CD4-positive, alpha-beta memory T cell (primary cell): ENCODE data around the gene CYB5B. TPM values are rescaled to one million over a fixed set of nuclear protein-coding genes. Genes with fewer than 3 reads are reported as not detected.

Experiments
- CTCF ChIA-PET: fragments of 350-600 bp; sonication (Branson Sonifier 250); formaldehyde crosslinking; loops from one replicate; lab custom pipeline; 2021; ENCODE audit warnings: inconsistent platforms; ENCODE audit not compliant: partially characterized antibody; lab: Charles Lee
- POLR2A ChIA-PET: fragments of 350-600 bp; sonication (Branson Sonifier 250); formaldehyde crosslinking; loops from one replicate; lab custom pipeline; 2021; ENCODE audit not compliant: partially characterized antibody; lab: Charles Lee
- DNase-seq, 5 donors: peaks; one replicate each; pipeline versions ENCODE4 v3.0.0 to v3.0.0-alpha.2; 2020 to 2022; ENCODE audit warnings: mixed read lengths in 1 of 5
- H3K27ac ChIP-seq: one replicate; pipeline ENCODE4 v1.7.0; 2013; ENCODE audit warnings: low read depth, low read length
- H3K27me3 ChIP-seq: 2 replicates; pipeline ENCODE4 v1.7.0; 2013; ENCODE audit warnings: mild to moderate bottlenecking, low read length, moderate library complexity; ENCODE audit not compliant: insufficient read depth
- H3K36me3 ChIP-seq: 2 replicates; pipeline ENCODE4 v1.7.0; 2013; ENCODE audit warnings: mild to moderate bottlenecking, low read length, moderate library complexity; ENCODE audit not compliant: insufficient read depth
- H3K4me1 ChIP-seq: 2 replicates; pipeline ENCODE4 v1.7.0; 2013; ENCODE audit warnings: mild to moderate bottlenecking, low read length, moderate library complexity; ENCODE audit not compliant: insufficient read depth
- H3K4me3 ChIP-seq, 2 donors: one replicate each; pipeline ENCODE4 v1.7.0; 2013; ENCODE audit warnings: low read length in 2 of 2, mild to moderate bottlenecking in 1 of 2
- H3K9me3 ChIP-seq, 2 donors: one replicate each; pipeline ENCODE4 v1.7.0; 2013; ENCODE audit warnings: low read length in 2 of 2, control low read depth in 1 of 2; ENCODE audit not compliant: control insufficient read depth in 1 of 2
- H3K27ac Mint-ChIP-seq, 7 donors: one replicate each; pipeline ENCODE4 v1.8.0; 2020 to 2021; ENCODE audit warnings: mixed read lengths in 7 of 7, mild to moderate bottlenecking in 6 of 7, inconsistent platforms in 3 of 7, moderate library complexity in 3 of 7
- H3K27me3 Mint-ChIP-seq, 2 donors: one replicate each; pipeline ENCODE4 v1.8.0; 2020 to 2021; ENCODE audit warnings: mixed read lengths in 2 of 2
- H3K36me3 Mint-ChIP-seq, 2 donors: one replicate each; pipeline ENCODE4 v1.8.0; 2020 to 2021; ENCODE audit warnings: mixed read lengths in 2 of 2, inconsistent platforms in 1 of 2, mild to moderate bottlenecking in 1 of 2
- H3K4me1 Mint-ChIP-seq, 4 donors: one replicate each; pipeline ENCODE4 v1.8.0; 2020 to 2021; ENCODE audit warnings: mixed read lengths in 4 of 4, mild to moderate bottlenecking in 1 of 4
- H3K4me3 Mint-ChIP-seq, 8 donors: one replicate each; pipeline ENCODE4 v1.8.0; 2020 to 2021; ENCODE audit warnings: mixed read lengths in 8 of 8, mild to moderate bottlenecking in 7 of 8, moderate library complexity in 6 of 8, inconsistent platforms in 3 of 8
- H3K9me3 Mint-ChIP-seq, 8 donors: one replicate each; pipeline ENCODE4 v1.8.0; 2020 to 2021; ENCODE audit warnings: mixed read lengths in 8 of 8, mild to moderate bottlenecking in 5 of 8, inconsistent platforms in 3 of 8, moderate library complexity in 1 of 8
- intact Hi-C: fragments of 100-400 bp; cut with micrococcal nuclease; formaldehyde crosslinking; loops from one replicate; pipeline ENCODE4 v1.15.1; 2023
- polyA plus RNA-seq, 2 donors: library from polyadenylated mRNA; unstranded; fragments of 300-500 nt; fragmentation: Illumina TruSeq; gene quantifications; one replicate each; pipeline ENCODE4 v1.2.3, GENCODE V29; 2021
- total RNA-seq, 2 experiments: library from RNA; stranded (reverse); gene quantifications; one replicate each; pipeline ENCODE4 v1.2.3, GENCODE V29; 2021

Gene CYB5B
- total and polyA plus RNA-seq, 4 experiments from 2014 or later: 59.2 to 141 (median 89.9) TPM

DNA sequence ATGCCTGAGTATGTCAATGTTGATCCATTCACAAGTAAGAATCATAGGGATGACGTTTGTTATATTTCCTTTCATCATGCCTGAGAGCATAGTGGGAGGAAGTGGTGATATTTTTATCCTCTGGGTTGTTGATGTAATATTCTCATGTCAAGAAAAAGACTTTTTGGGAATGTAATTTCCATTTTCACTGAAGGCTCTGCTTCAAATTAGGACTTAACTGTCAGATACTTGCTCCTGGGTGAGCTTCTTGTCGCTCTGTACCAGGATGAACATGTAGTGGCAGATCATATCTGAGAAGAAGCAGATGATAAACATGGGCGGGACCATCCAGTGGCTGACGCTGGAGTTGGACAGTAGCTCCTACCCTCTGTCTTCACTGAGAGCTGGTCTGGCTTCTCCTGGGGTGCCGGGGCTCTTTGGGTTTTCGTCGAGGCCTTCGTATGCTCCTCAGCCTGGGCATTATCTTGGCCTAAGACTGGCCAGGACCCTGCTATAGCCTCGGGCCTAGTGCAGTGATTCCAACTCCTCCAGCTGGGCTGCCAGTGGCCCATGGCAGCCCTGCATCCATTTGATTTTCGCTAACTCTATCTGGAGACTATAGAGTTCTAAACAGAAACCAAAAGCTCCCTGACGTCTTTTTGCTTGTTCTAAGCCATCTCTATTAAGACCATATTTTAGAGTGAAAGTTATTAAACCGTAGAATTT, 19.7 kb downstream of the CYB5B start:
- intact Hi-C loops: loop anchor here (1.0 to 2.0 kb wide), 2 partner anchors 20 to 47 kb away; partner anchors contain the start of gene CYB5B
- Mint-ChIP-seq H3K9me3 (no peaks in the 10 kb centered on the region), H3K4me1 (peaks cover 32 to 48% (median 41%) of the 10 kb centered on the region in 4 donors), H3K27ac (peak overlapping the region; percentile 94 to 99 (median 98)), H3K27me3 (no peaks in the 10 kb centered on the region), H3K4me3 (peak overlapping the region; percentile 83 to 91 (median 86)), H3K36me3 (peaks cover 20 to 37% of the 10 kb centered on the region in 2 donors)
- ChIA-PET POLR2A (interaction anchor here (0.9 to 4.9 kb wide), 7 partner anchors 9 to 319 kb away, joined by 3 to 54 read pairs (median 7); partner anchors contain the start of genes CYB5B and NFAT5), CTCF (interaction anchor here (0.5 to 2.1 kb wide), 8 partner anchors 9 to 148 kb away, joined by 3 to 6 read pairs (median 4); no protein-coding TSS in a partner anchor)
- peak overlapping the region; percentile 26 to 39 for H3K4me3 ChIP-seq
- H3K27ac ChIP-seq: peak overlapping the region; percentile 70
- peak; percentile 31 to 66 (median 40) for DNase-seq
- peaks cover 4% of the 10 kb centered on the region for H3K36me3 ChIP-seq
- no peaks in the 10 kb centered on the region for H3K27me3 ChIP-seq
- no peaks in the 10 kb centered on the region for H3K9me3 ChIP-seq
- peaks cover 26% of the 10 kb centered on the region for H3K4me1 ChIP-seq

DNA sequence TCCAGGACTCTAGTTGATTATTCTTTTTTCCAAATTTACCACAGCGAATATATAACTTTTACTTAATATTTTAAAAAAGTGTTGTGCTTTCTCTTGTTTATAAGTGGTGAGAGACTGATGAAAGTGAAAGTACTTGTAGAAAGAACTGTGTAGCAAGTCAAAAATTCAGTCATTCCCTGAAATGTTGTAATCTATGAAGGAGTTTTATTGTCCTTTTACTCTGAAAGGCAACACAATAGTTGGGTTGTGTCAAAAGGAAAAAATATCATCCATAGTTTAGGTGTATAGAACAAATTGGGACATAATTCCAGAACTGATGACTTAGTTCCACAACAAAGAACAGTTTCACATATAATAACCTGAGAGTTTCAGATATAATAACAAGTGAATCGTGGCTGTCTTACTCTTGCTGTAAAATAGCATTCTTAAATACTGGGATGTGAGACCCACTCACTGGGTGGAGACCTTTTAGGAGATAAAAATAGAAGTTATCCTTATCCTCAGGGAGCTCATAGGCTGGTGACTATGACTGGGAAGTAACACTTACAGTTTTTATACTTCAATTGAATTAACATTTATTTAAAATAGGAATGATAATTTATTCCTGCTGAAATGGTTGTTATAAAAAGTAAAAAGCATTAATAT, 20.6 kb downstream of the CYB5B start:
- Mint-ChIP-seq H3K27ac (peak overlapping the region; percentile 94 to 99 (median 98)), H3K4me3 (peak overlapping the region; percentile 83 to 91 (median 86)), H3K4me1 (peaks cover 33 to 49% (median 39%) of the 10 kb centered on the region in 4 donors), H3K36me3 (peaks cover 26 to 45% of the 10 kb centered on the region in 2 donors), H3K9me3 (no peaks in the 10 kb centered on the region), H3K27me3 (no peaks in the 10 kb centered on the region)
- Histone ChIP-seq H3K27me3 (no peaks in the 10 kb centered on the region), H3K27ac (peak overlapping the region; percentile 70), H3K4me3 (peak overlapping the region in 1 of 2 donors; percentile 26), H3K36me3 (peaks cover 4% of the 10 kb centered on the region), H3K9me3 (no peaks in the 10 kb centered on the region), H3K4me1 (peaks cover 26% of the 10 kb centered on the region)
- CTCF ChIA-PET: interaction anchor here (0.6 to 1.3 kb wide), 3 partner anchors 49 to 290 kb away, joined by 3 to 4 read pairs (median 3); no protein-coding TSS in a partner anchor
- peak in 3 of 5 donors; percentile 15 to 19 (median 16) for DNase-seq
- POLR2A ChIA-PET: interaction anchor here (0.6 to 4.9 kb wide), 8 partner anchors 8 to 318 kb away, joined by 3 to 54 read pairs (median 5); partner anchors contain the start of genes CYB5B, NFAT5 and TERF2
- intact Hi-C loops: loop anchor here (1.0 to 2.0 kb wide), 3 partner anchors 21 to 119 kb away; partner anchors contain the start of gene CYB5B

DNA sequence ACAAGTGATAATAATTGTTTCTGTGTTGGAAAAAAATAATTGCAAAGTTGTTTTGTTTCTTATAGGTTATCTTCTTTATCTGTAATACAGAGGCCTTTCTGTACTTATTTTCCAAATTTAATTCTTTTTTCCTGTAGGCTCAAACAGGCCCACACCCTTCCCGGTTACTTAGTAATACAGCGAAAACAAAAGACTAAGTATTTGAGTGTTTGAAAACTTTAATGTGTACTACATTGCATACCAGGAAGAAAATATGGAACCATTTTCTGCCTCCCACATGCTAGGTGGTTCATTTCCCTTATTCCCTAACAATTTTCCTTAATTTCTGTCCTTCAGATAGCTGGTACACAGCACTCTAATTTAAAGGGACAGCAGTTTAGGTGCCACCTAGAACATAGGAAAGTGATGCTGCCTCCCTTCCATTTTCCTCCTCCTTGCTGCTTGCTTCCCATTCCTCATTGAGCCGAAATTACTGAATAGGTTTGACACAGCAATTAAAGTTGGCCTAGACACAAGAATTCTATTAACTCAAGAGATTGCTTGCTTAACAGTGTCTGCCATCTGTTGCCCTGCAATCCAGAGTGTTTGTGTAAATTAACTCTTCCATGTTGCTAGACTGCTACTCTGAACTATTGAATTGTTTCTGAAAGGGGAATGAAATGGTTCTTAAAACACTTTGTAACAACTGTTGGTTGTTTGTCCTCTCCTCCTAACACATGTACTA, 24.2 kb downstream of the CYB5B start:
- Histone ChIP-seq H3K9me3 (no peaks in the 10 kb centered on the region), H3K4me3 (no peak overlapping the region), H3K27me3 (no peaks in the 10 kb centered on the region), H3K27ac (no peak overlapping the region), H3K36me3 (peaks cover 8% of the 10 kb centered on the region), H3K4me1 (peaks cover 16% of the 10 kb centered on the region)
- peaks cover 23 to 36% (median 27%) of the 10 kb centered on the region in 4 donors for H3K4me1 Mint-ChIP-seq
- DNase-seq: no peak
- H3K27ac Mint-ChIP-seq: peak overlapping the region in 4 of 7 donors; percentile 23 to 75 (median 40)
- H3K4me3 Mint-ChIP-seq: no peak overlapping the region
- ChIA-PET POLR2A (interaction anchor here (1.5 kb wide), 1 partner anchor 10 kb away, joined by 3 read pairs; no protein-coding TSS in a partner anchor), CTCF (no interaction called here)
- intact Hi-C loops: no loop called here
- no peaks in the 10 kb centered on the region for H3K9me3 Mint-ChIP-seq
- peaks cover 40 to 50% of the 10 kb centered on the region in 2 donors for H3K36me3 Mint-ChIP-seq
- no peaks in the 10 kb centered on the region for H3K27me3 Mint-ChIP-seq

DNA sequence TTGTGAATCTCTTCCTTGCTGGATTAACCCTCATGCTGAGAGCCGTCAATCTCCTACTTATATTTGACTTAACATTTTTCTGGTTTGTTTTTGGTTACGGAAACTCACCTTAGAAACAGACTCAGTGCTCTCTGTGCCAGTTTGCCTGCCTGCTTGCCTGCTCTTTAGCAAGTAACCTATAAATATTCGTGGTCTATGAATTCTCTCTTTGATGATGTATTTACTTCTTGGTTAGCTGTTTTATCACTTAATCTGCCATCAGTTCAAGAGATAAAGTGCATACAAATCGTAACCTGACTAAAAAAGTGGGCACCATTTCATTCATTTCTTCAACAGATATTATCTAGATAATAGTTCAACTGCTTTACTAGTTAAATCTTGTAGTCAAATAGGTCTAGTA, 26.7 kb downstream of the CYB5B start:
- Mint-ChIP-seq H3K27me3 (no peaks in the 10 kb centered on the region), H3K9me3 (no peaks in the 10 kb centered on the region), H3K36me3 (peaks cover 49 to 52% of the 10 kb centered on the region in 2 donors), H3K4me1 (peaks cover 14 to 29% (median 20%) of the 10 kb centered on the region in 4 donors), H3K27ac (peak overlapping the region in 6 of 7 donors; percentile 1 to 80 (median 39)), H3K4me3 (peak overlapping the region in 1 of 8 donors; percentile 22)
- H3K27ac ChIP-seq: no peak overlapping the region
- H3K4me1 ChIP-seq: no peaks in the 10 kb centered on the region
- ChIA-PET CTCF (interaction anchor here (1.1 kb wide), 1 partner anchor 17 kb away, joined by 3 read pairs; no protein-coding TSS in a partner anchor), POLR2A (no interaction called here)
- DNase-seq: peak in 1 of 5 donors; percentile 42
- no peaks in the 10 kb centered on the region for H3K9me3 ChIP-seq
- intact Hi-C loops: no loop called here
- no peak overlapping the region for H3K4me3 ChIP-seq
- peaks cover 8% of the 10 kb centered on the region for H3K36me3 ChIP-seq
- H3K27me3 ChIP-seq: no peaks in the 10 kb centered on the region

DNA sequence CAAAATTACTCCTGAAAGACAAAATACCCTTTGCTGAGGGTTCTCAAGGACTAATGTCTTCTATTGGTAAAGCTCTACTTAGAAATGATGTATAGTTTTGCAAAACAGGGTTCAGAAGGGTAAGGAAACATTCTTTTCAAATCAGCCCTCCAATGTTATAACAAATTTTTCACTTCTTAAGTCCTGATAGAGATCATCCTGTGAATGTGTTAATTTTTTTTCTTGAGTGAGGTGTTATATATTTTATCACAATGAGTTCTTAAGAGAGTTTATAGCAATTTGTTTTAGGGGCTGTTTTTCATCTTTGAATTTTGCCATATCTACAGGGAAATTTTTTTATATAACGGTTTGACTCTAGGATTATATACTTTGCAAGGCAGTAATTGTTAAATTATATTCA, 29.5 kb downstream of the CYB5B start:
- DNase-seq: no peak
- Histone ChIP-seq H3K4me1 (no peaks in the 10 kb centered on the region), H3K4me3 (no peak overlapping the region), H3K9me3 (no peaks in the 10 kb centered on the region), H3K27me3 (no peaks in the 10 kb centered on the region), H3K36me3 (peaks cover 9% of the 10 kb centered on the region), H3K27ac (no peak overlapping the region)
- peaks cover 38 to 49% of the 10 kb centered on the region in 2 donors for H3K36me3 Mint-ChIP-seq
- ChIA-PET POLR2A (no interaction called here), CTCF (interaction anchor here (0.9 to 1.6 kb wide), 2 partner anchors 11 to 14 kb away, joined by 3 to 4 read pairs; no protein-coding TSS in a partner anchor)
- H3K9me3 Mint-ChIP-seq: no peaks in the 10 kb centered on the region
- no peak overlapping the region for H3K4me3 Mint-ChIP-seq
- H3K4me1 Mint-ChIP-seq: peaks cover 11 to 34% (median 17%) of the 10 kb centered on the region in 4 donors
- H3K27me3 Mint-ChIP-seq: no peaks in the 10 kb centered on the region
- intact Hi-C loops: no loop called here
- peak overlapping the region in 5 of 7 donors; percentile 13 to 63 (median 25) for H3K27ac Mint-ChIP-seq

DNA sequence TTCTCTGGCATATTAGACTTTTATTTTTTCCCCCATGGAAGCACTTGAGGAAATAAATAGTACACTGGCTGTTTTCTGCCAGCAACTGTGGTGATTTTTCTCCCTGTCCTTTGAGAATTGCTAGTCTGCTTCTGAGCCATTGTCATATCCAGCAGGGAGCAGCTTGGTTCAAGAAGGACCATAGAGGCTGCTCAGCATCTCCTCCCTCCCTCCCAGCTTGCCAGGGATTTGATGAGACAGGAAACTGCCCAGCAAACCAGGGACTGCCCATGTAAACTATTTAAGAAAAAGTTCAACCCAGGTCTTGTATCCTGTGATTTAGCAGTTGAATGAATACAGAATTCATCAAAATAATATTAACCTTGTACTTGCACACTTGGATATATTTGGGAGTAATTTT, 39.5 kb downstream of the CYB5B start:
- H3K27me3 ChIP-seq: no peaks in the 10 kb centered on the region
- Mint-ChIP-seq H3K27me3 (no peaks in the 10 kb centered on the region), H3K9me3 (no peaks in the 10 kb centered on the region), H3K36me3 (peaks cover 22 to 42% of the 10 kb centered on the region in 2 donors), H3K4me3 (peak overlapping the region in 1 of 8 donors; percentile 76), H3K27ac (peak overlapping the region in 6 of 7 donors; percentile 26 to 93 (median 79)), H3K4me1 (peaks cover 25 to 50% (median 41%) of the 10 kb centered on the region in 4 donors)
- peaks cover 4% of the 10 kb centered on the region for H3K36me3 ChIP-seq
- ChIA-PET CTCF (interaction anchor here (1.3 to 3.4 kb wide), 2 partner anchors 67 to 70 kb away, joined by 6 to 36 read pairs; no protein-coding TSS in a partner anchor), POLR2A (interaction anchor here (1.0 kb wide), 1 partner anchor 100 kb away, joined by 4 read pairs; no protein-coding TSS in a partner anchor)
- no peak overlapping the region for H3K4me3 ChIP-seq
- no peaks in the 10 kb centered on the region for H3K9me3 ChIP-seq
- intact Hi-C loops: no loop called here
- H3K27ac ChIP-seq: no peak overlapping the region
- H3K4me1 ChIP-seq: peaks cover 25% of the 10 kb centered on the region
- DNase-seq: no peak
